Measurements from ENCODE around the gene CPNE5. TPM values are rescaled to one million over a fixed set of nuclear protein-coding genes. Genes with fewer than 3 reads are reported as not detected.
A peak's percentile ranks its signal among the peaks of the same experiment; 100 is the strongest.

The CPNE5 gene
- total and polyA plus RNA-seq, 2 of the 4 experiments (the other 2 are of a cell fraction): 0.07 TPM; not detected in 1

GRCh38 chr6:36855750-36856149, 16.5 kb upstream of the CPNE5 start:
- no peak for TF ChIP-seq USF2 (IDR thresholded peaks at IDR 0.05; ENCODE audit: low read depth, low read length)
- TF ChIP-seq CTCF (conservative IDR thresholded peaks at IDR 0.05; ENCODE audit: low read depth, low read length): no peak
- no peak for TF ChIP-seq ELK1 (IDR thresholded peaks at IDR 0.05; ENCODE audit: borderline replicate concordance, low read depth, low read length)
- no peak for TF ChIP-seq FOS (IDR thresholded peaks at IDR 0.05; ENCODE audit: low read depth, low read length)
- TF ChIP-seq POLR2A (IDR thresholded peaks at IDR 0.05; ENCODE audit: low read depth, low read length): no peak
- no peak for TF ChIP-seq MAFK (IDR thresholded peaks at IDR 0.05; ENCODE audit: low read depth, low read length)
- no peak for TF ChIP-seq CEBPB (IDR thresholded peaks at IDR 0.05; ENCODE audit: low read depth, low read length)
- no peak for TF ChIP-seq RFX5 (IDR thresholded peaks at IDR 0.05; ENCODE audit: low read depth, low read length)
- no peak for TF ChIP-seq NFE2L2 (IDR thresholded peaks at IDR 0.05; ENCODE audit: low read depth, low read length)
- no peak for TF ChIP-seq RCOR1 (IDR thresholded peaks at IDR 0.05; ENCODE audit: insufficient replicate concordance, low read length)
- no peak for TF ChIP-seq BHLHE40 (IDR thresholded peaks at IDR 0.05; ENCODE audit: low read depth, low read length)
- no peak for TF ChIP-seq CHD1 (IDR thresholded peaks at IDR 0.05; ENCODE audit: low read depth, low read length)
- TF ChIP-seq MXI1 (IDR thresholded peaks at IDR 0.05; ENCODE audit: borderline replicate concordance, low read depth, low read length): no peak
- Histone ChIP-seq H2BK20ac (ENCODE audit: low read depth, low read length) (no peak overlapping the region), H3K4me1 (ENCODE audit: control insufficient read depth, insufficient read depth, low read length) (peaks cover 10% of the 10 kb centered on the region), H4K5ac (ENCODE audit: low read depth, low read length) (no peak overlapping the region), H3K9ac (ENCODE audit: low read depth, low read length) (no peak overlapping the region), H3K79me1 (ENCODE audit: low read depth in 1 of 2, low read length in 2 of 2) (peaks cover 21 to 64% of the 10 kb centered on the region in 2 experiments), H3K27me3 (ENCODE audit: control insufficient read depth, insufficient read depth, low read length) (no peaks in the 10 kb centered on the region), H3K4ac (ENCODE audit: low read depth, low read length) (peak overlapping the region; percentile 47; the same call in 1 of the 2 replicates), H3K4me2 (ENCODE audit: low read depth, low read length) (no peak overlapping the region), H4K20me1 (ENCODE audit: insufficient read depth, low read length) (peaks cover 3% of the 10 kb centered on the region; the same call in 1 of the 2 replicates), H2AFZ (replicated peaks; ENCODE audit: low read length, poor library complexity) (no peak overlapping the region), H2BK120ac (ENCODE audit: low read depth, low read length) (peak overlapping the region; percentile 34; the same call in 1 of the 2 replicates), H2BK5ac (ENCODE audit: low read depth, low read length, poor library complexity, severe bottlenecking) (no peak overlapping the region), H3K18ac (ENCODE audit: low read depth, low read length) (no peak overlapping the region), H4K8ac (ENCODE audit: low read depth in 2 of 2, low read length in 2 of 2) (no peak overlapping the region), H3K14ac (replicated peaks; ENCODE audit: low read depth, low read length) (no peak overlapping the region), H2AK5ac (ENCODE audit: low read depth, low read length) (no peak overlapping the region; the same call in 1 of the 2 replicates), H2BK15ac (ENCODE audit: low read depth, low read length) (no peak overlapping the region), H2AK9ac (replicated peaks; ENCODE audit: low read depth, low read length, poor library complexity) (no peak overlapping the region), H3K9me3 (ENCODE audit: control insufficient read depth, insufficient read depth, low read length) (peaks cover 3% of the 10 kb centered on the region), H4K91ac (ENCODE audit: insufficient read depth, low read depth, low read length) (no peak overlapping the region; the same call in 1 of the 2 replicates), H3K56ac (ENCODE audit: extremely low read depth, insufficient read depth, low read length) (no peak overlapping the region), H3K4me3 (ENCODE audit: insufficient read depth, low read depth, low read length) (no peak overlapping the region), H3K23ac (ENCODE audit: low read depth, low read length) (no peak overlapping the region), H3K27ac (ENCODE audit: insufficient read depth, low read length) (no peak overlapping the region), H3K36me3 (ENCODE audit: control insufficient read depth, insufficient read depth, low read length) (peaks cover 7% of the 10 kb centered on the region), H3K9me1 (ENCODE audit: insufficient read depth, low read length) (peaks cover 33% of the 10 kb centered on the region)
- dilution Hi-C loops (cut with HindIII; ENCODE audit: low sequenced_read_pairs, unreplicated experiment): no loop called here
- intact Hi-C loops (cut with micrococcal nuclease): no loop called here
- ATAC-seq (ENCODE audit: low read depth) (no peak), DNase-seq (no peak)
- POLR2A ChIA-PET (ENCODE audit: unreplicated experiment): no interaction called here
- 90% methylated on average over 2 of the region's 10 CpGs; no CpG with 5 or more reads in 1 of the 2 experiments for WGBS, 2 experiments (ENCODE audit: extremely low coverage in 2 of 2, insufficient read length in 1 of 2)
- CTCF ChIA-PET: no interaction called here
- BruUV-seq (replicated peaks): no TSS peak
- in situ Hi-C loops (cut with MboI; ENCODE audit: low sequenced_read_pairs): no loop called here
